HG02938 (cell line): Measurements from ENCODE around the gene PDE2A.
A peak's percentile ranks its signal among the peaks of the same experiment; 100 is the strongest.

Experiments used
- ATAC-seq: cut with Tn5 transposase; IDR thresholded peaks from one replicate; pipeline ENCODE4 v1.9.1; 2021; ENCODE audit warnings: mild to moderate bottlenecking, moderate library complexity; ENCODE audit not compliant: unreplicated experiment

Gene PDE2A

GRCh38 chr11:72673943-72674828 lies at the start of gene PDE2A:
PDE2A (minus strand) TSS chr11:72674422; CDS start chr11:72674207, 215 bp downstream.
- ATAC-seq, result no peak

GRCh38 chr11:72723508-72723907 lies 49.3 kb upstream of the PDE2A start:
- no peak for ATAC-seq

GRCh38 chr11:72722050-72722748 lies 48.0 kb upstream of the PDE2A start:
- ATAC-seq, result peak; percentile 68

- ATAC-seq, result no peak
Observed at GRCh38 chr11:72721689-72722049, 47.4 kb upstream of the PDE2A start.

- ATAC-seq, result no peak
Observed at GRCh38 chr11:72721276-72721675, 47.1 kb upstream of the PDE2A start.

GRCh38 chr11:72720784-72721183 lies 46.6 kb upstream of the PDE2A start:
- no peak for ATAC-seq

- ATAC-seq, result no peak
Observed at GRCh38 chr11:72720047-72720446, 45.8 kb upstream of the PDE2A start.

- no peak for ATAC-seq
Observed at GRCh38 chr11:72719551-72719950, 45.3 kb upstream of the PDE2A start.

- no peak for ATAC-seq
Observed at GRCh38 chr11:72719144-72719543, 44.9 kb upstream of the PDE2A start.

- ATAC-seq, result no peak
Observed at GRCh38 chr11:72718101-72718501, 43.9 kb upstream of the PDE2A start.

- no peak for ATAC-seq
Observed at GRCh38 chr11:72716788-72717435, 42.7 kb upstream of the PDE2A start.

GRCh38 chr11:72716290-72716689 lies 42.1 kb upstream of the PDE2A start:
- no peak for ATAC-seq

- no peak for ATAC-seq
Observed at GRCh38 chr11:72712841-72713240, 38.6 kb upstream of the PDE2A start.

- no peak for ATAC-seq
Observed at GRCh38 chr11:72712168-72712751, 38.0 kb upstream of the PDE2A start.

GRCh38 chr11:72711141-72711540 lies 36.9 kb upstream of the PDE2A start:
- ATAC-seq, result no peak

GRCh38 chr11:72710278-72710677 lies 36.1 kb upstream of the PDE2A start:
- ATAC-seq, result no peak

GRCh38 chr11:72709478-72710238 lies 35.4 kb upstream of the PDE2A start:
- ATAC-seq, result no peak

- no peak for ATAC-seq
Observed at GRCh38 chr11:72707032-72707431, 32.8 kb upstream of the PDE2A start.

- ATAC-seq, result no peak
Observed at GRCh38 chr11:72706579-72706978, 32.4 kb upstream of the PDE2A start.
